HCT116 (cell line): ENCODE data around the gene GPR52.

Source experiments
- TF ChIP-seq, protein P1 (sequence below): IDR thresholded peaks from 2 replicates; pipeline ENCODE4 v1.6.1; 2012; ENCODE audit warnings: low read depth
- TF ChIP-seq, protein P2 (sequence below), 3 experiments: fragments of 200-600 bp in 1 of 3; sonication (generic) in 1 of 3; IDR thresholded peaks in 2 of 3; conservative IDR thresholded peaks in 1 of 3; 2 replicates each; pipeline ENCODE4 v1.5.1; 2012 to 2017; ENCODE audit warnings: low read depth in 2 of 3, low read length in 2 of 3, antibody characterized with exemption in 1 of 3, borderline replicate concordance in 1 of 3, control low read depth in 1 of 3, mild to moderate bottlenecking in 1 of 3, mixed read lengths in 1 of 3, mixed run types in 1 of 3, moderate library complexity in 1 of 3; ENCODE audit not compliant: insufficient read depth in 1 of 3

DNA sequence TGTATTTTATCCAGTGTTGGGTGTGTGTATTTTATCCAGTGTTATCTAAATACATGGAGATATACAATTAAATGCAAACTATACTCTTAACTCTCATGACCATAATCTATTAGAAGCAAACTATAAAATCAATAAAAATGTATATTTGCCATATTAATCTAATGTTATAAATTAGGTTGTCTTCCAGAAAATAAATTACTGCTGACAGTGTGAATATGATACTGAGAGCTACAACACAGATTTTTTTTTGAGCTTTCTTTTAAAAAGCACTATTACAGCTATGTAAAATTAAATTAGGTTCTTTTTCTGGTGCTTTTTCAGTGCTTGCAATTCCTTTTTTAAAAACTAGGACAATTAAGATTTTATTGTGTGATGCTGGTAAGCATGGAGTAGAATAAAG lies 19.0 kb upstream of the GPR52 start:
- TF ChIP-seq, protein P1, sequence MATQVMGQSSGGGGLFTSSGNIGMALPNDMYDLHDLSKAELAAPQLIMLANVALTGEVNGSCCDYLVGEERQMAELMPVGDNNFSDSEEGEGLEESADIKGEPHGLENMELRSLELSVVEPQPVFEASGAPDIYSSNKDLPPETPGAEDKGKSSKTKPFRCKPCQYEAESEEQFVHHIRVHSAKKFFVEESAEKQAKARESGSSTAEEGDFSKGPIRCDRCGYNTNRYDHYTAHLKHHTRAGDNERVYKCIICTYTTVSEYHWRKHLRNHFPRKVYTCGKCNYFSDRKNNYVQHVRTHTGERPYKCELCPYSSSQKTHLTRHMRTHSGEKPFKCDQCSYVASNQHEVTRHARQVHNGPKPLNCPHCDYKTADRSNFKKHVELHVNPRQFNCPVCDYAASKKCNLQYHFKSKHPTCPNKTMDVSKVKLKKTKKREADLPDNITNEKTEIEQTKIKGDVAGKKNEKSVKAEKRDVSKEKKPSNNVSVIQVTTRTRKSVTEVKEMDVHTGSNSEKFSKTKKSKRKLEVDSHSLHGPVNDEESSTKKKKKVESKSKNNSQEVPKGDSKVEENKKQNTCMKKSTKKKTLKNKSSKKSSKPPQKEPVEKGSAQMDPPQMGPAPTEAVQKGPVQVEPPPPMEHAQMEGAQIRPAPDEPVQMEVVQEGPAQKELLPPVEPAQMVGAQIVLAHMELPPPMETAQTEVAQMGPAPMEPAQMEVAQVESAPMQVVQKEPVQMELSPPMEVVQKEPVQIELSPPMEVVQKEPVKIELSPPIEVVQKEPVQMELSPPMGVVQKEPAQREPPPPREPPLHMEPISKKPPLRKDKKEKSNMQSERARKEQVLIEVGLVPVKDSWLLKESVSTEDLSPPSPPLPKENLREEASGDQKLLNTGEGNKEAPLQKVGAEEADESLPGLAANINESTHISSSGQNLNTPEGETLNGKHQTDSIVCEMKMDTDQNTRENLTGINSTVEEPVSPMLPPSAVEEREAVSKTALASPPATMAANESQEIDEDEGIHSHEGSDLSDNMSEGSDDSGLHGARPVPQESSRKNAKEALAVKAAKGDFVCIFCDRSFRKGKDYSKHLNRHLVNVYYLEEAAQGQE, result no peak
- TF ChIP-seq, protein P2, sequence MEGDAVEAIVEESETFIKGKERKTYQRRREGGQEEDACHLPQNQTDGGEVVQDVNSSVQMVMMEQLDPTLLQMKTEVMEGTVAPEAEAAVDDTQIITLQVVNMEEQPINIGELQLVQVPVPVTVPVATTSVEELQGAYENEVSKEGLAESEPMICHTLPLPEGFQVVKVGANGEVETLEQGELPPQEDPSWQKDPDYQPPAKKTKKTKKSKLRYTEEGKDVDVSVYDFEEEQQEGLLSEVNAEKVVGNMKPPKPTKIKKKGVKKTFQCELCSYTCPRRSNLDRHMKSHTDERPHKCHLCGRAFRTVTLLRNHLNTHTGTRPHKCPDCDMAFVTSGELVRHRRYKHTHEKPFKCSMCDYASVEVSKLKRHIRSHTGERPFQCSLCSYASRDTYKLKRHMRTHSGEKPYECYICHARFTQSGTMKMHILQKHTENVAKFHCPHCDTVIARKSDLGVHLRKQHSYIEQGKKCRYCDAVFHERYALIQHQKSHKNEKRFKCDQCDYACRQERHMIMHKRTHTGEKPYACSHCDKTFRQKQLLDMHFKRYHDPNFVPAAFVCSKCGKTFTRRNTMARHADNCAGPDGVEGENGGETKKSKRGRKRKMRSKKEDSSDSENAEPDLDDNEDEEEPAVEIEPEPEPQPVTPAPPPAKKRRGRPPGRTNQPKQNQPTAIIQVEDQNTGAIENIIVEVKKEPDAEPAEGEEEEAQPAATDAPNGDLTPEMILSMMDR (IDR thresholded peaks at IDR 0.05 in 2 of 3, conservative IDR thresholded peaks at IDR 0.05 in 1 of 3; ENCODE audit: borderline replicate concordance in 1 of 3, insufficient read depth in 1 of 3, low read depth in 2 of 3, low read length in 2 of 3), result no peak
